WTC11 (cell line): Measurements from ENCODE around the gene DDRGK1. TPM values are rescaled to one million over a fixed set of nuclear protein-coding genes. Genes with fewer than 3 reads are reported as not detected.

Experiments
- ATAC-seq: fragments of 200-7000 bp; cut with Tn5 transposase; 2 replicates; pipeline ENCODE4 v1.10.0; 2021; ENCODE audit warnings: mild to moderate bottlenecking, moderate library complexity
- CTCF ChIA-PET: fragments of 300-600 bp; sonication (Branson Sonifier 250); formaldehyde crosslinking; loops from one replicate; lab custom pipeline; 2021; ENCODE audit warnings: antibody characterized with exemption; lab: Charles Lee
- POLR2A ChIA-PET: fragments of 350-600 bp; sonication (Branson Sonifier 250); formaldehyde crosslinking; loops from one replicate; lab custom pipeline; 2021; ENCODE audit warnings: antibody characterized with exemption; lab: Charles Lee
- DNase-seq: peaks from one replicate; pipeline ENCODE4 v3.0.0; 2021; ENCODE audit warnings: low spot score
- H3K27ac Mint-ChIP-seq: 2 replicates; pipeline ENCODE4 v1.8.0; 2021; ENCODE audit warnings: mixed read lengths
- H3K27me3 Mint-ChIP-seq: 2 replicates; pipeline ENCODE4 v1.8.0; 2021; ENCODE audit warnings: low read depth, mild to moderate bottlenecking, moderate library complexity, mixed read lengths
- H3K36me3 Mint-ChIP-seq: 2 replicates; pipeline ENCODE4 v1.8.0; 2021; ENCODE audit warnings: mixed read lengths
- H3K4me1 Mint-ChIP-seq: 2 replicates; pipeline ENCODE4 v1.8.0; 2022; ENCODE audit warnings: mixed read lengths
- H3K4me3 Mint-ChIP-seq: 2 replicates; pipeline ENCODE4 v1.8.0; 2021; ENCODE audit warnings: mild to moderate bottlenecking, moderate library complexity, mixed read lengths
- H3K9me3 Mint-ChIP-seq: 2 replicates; pipeline ENCODE4 v1.8.0; 2021; ENCODE audit warnings: mixed read lengths
- ELF4 ChIP-seq: sonication (generic); formaldehyde crosslinking; IDR thresholded peaks from 2 replicates; pipeline ENCODE4 v1.8.1; 2022; ENCODE audit warnings: low read depth, mild to moderate bottlenecking, moderate library complexity, missing genetic modification reagents
- EMX1 ChIP-seq: fragments of 250-450 bp; sonication (Bioruptor Pico); IDR thresholded peaks from 2 replicates; pipeline ENCODE4 v1.8.0; 2021; ENCODE audit warnings: mild to moderate bottlenecking
- GTF2I ChIP-seq: fragments of 250-450 bp; sonication (Bioruptor Pico); conservative IDR thresholded peaks from 2 replicates; pipeline ENCODE4 v1.4.0; 2021; ENCODE audit warnings: mild to moderate bottlenecking
- HMGA2 ChIP-seq: fragments of 250-450 bp; sonication (Bioruptor Pico); IDR thresholded peaks from 2 replicates; pipeline ENCODE4 v1.4.0; 2021; ENCODE audit warnings: mild to moderate bottlenecking, moderate library complexity
- MXD4 ChIP-seq: fragments of 250-450 bp; sonication (Bioruptor Pico); IDR thresholded peaks from 2 replicates; pipeline ENCODE4 v1.8.0; 2021; ENCODE audit warnings: mild to moderate bottlenecking, moderate library complexity, borderline replicate concordance
- MYBL2 ChIP-seq: sonication (generic); formaldehyde crosslinking; IDR thresholded peaks from 2 replicates; pipeline ENCODE4 v1.8.1; 2023; ENCODE audit warnings: mild to moderate bottlenecking, moderate library complexity, missing genetic modification reagents
- NFE2L1 ChIP-seq: sonication (generic); formaldehyde crosslinking; IDR thresholded peaks from 2 replicates; pipeline ENCODE4 v1.8.1; 2023; ENCODE audit warnings: missing genetic modification reagents
- ZNF232 ChIP-seq: sonication (generic); formaldehyde crosslinking; IDR thresholded peaks from 2 replicates; pipeline ENCODE4 v1.8.0; 2022; ENCODE audit warnings: mild to moderate bottlenecking, missing genetic modification reagents
- total RNA-seq: library from RNA; stranded (reverse); gene quantifications from 3 replicates; pipeline ENCODE4 v1.2.3, GENCODE V29; 2021
- TF ChIP-seq, protein P1 (sequence below): sonication (generic); formaldehyde crosslinking; IDR thresholded peaks from 2 replicates; pipeline ENCODE4 v1.8.1; 2023; ENCODE audit warnings: mild to moderate bottlenecking, moderate library complexity, missing genetic modification reagents
- TF ChIP-seq, protein P2 (sequence below): sonication (generic); formaldehyde crosslinking; IDR thresholded peaks from 2 replicates; pipeline ENCODE4 v1.8.0; 2022; ENCODE audit warnings: mild to moderate bottlenecking, missing genetic modification reagents
- TF ChIP-seq, protein P3 (sequence below): sonication (generic); formaldehyde crosslinking; IDR thresholded peaks from 2 replicates; pipeline ENCODE4 v1.8.1; 2022; ENCODE audit warnings: mild to moderate bottlenecking, moderate library complexity, missing genetic modification reagents
- TF ChIP-seq, protein P4 (sequence below): fragments of 250-450 bp; sonication (Bioruptor Pico); IDR thresholded peaks from 2 replicates; pipeline ENCODE4 v1.9.0; 2021; ENCODE audit warnings: moderate library complexity, mild to moderate bottlenecking, inconsistent platforms, borderline replicate concordance
- TF ChIP-seq, protein P5 (sequence below): sonication (generic); formaldehyde crosslinking; IDR thresholded peaks from 2 replicates; pipeline ENCODE4 v1.8.1; 2022; ENCODE audit warnings: mild to moderate bottlenecking, missing genetic modification reagents, moderate library complexity, borderline replicate concordance
- TF ChIP-seq, protein P6 (sequence below): sonication (generic); formaldehyde crosslinking; IDR thresholded peaks from 2 replicates; pipeline ENCODE4 v1.8.1; 2022; ENCODE audit warnings: low read depth, mild to moderate bottlenecking, moderate library complexity, missing genetic modification reagents, borderline replicate concordance
- TF ChIP-seq, protein P7 (sequence below): sonication (generic); formaldehyde crosslinking; IDR thresholded peaks from 2 replicates; pipeline ENCODE4 v1.8.0; 2022; ENCODE audit warnings: mild to moderate bottlenecking, missing genetic modification reagents

Gene DDRGK1
- total RNA-seq, 1 experiment from 2014 or later = 46.4 TPM

DNA sequence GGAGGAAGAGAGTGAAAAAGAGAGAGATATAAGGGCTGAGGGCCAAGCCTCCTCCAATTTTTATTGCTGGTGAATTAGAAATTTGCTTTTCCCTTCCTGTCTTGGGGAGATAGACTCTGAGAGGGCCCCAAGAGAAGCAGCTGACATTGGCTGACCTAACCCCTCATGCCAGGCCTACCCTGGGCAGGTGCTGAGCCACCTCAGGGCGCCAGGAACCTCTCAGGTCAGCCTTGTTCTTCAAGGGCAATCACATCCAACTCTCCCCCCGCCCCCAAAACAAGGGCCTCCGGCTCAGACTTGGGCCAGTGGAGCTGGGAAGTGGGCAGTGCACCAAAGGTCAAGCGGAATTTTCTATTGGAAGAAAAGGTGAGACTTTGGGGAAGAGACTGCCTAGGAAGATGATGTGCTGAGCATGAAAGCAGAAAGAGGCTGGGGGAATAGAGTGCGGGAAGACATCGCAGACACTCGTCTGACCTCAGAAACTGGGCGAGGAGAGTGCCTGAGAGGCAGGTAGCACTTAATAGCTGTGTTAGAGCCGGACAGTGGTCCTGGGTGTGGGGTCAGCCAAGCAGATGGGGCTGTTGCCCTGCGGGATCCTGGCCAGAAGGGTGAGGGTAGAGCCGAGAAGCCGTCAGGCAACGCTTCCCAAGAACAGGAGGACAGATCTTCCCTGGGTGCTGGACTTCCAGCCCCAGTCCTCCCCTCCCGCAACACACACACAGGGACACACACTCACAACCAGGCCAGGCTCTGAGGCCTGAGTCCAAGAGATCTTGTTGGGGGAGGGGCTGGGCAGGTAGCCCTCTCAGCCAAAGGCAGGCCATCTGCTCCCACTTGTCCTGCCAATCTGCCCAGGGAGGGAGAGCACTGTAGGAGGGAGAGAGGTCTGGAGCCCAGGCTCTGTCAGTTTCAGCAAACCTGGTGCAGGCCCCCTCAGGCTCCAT lies 41.1 kb downstream of the DDRGK1 start:
- ChIA-PET CTCF (interaction anchor here (1.2 kb wide), 1 partner anchor 12 kb away, joined by 5 read pairs; no protein-coding TSS in a partner anchor), POLR2A (no interaction called here)
- peaks cover 23% of the 10 kb centered on the region for H3K4me1 Mint-ChIP-seq
- no peak for TF ChIP-seq GTF2I (CRISPR knock-in tag)
- no peak for TF ChIP-seq ZNF232 (CRISPR knock-in tag)
- TF ChIP-seq, protein P1, sequence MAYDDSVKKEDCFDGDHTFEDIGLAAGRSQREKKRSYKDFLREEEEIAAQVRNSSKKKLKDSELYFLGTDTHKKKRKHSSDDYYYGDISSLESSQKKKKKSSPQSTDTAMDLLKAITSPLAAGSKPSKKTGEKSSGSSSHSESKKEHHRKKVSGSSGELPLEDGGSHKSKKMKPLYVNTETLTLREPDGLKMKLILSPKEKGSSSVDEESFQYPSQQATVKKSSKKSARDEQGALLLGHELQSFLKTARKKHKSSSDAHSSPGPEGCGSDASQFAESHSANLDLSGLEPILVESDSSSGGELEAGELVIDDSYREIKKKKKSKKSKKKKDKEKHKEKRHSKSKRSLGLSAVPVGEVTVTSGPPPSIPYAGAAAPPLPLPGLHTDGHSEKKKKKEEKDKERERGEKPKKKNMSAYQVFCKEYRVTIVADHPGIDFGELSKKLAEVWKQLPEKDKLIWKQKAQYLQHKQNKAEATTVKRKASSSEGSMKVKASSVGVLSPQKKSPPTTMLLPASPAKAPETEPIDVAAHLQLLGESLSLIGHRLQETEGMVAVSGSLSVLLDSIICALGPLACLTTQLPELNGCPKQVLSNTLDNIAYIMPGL = no peak
- no peak for TF ChIP-seq MYBL2 (CRISPR knock-in tag)
- TF ChIP-seq, protein P2, sequence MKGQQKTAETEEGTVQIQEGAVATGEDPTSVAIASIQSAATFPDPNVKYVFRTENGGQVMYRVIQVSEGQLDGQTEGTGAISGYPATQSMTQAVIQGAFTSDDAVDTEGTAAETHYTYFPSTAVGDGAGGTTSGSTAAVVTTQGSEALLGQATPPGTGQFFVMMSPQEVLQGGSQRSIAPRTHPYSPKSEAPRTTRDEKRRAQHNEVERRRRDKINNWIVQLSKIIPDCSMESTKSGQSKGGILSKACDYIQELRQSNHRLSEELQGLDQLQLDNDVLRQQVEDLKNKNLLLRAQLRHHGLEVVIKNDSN (CRISPR knock-in tag) = no peak
- TF ChIP-seq, protein P3, sequence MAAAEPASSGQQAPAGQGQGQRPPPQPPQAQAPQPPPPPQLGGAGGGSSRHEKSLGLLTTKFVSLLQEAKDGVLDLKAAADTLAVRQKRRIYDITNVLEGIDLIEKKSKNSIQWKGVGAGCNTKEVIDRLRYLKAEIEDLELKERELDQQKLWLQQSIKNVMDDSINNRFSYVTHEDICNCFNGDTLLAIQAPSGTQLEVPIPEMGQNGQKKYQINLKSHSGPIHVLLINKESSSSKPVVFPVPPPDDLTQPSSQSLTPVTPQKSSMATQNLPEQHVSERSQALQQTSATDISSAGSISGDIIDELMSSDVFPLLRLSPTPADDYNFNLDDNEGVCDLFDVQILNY (CRISPR knock-in tag) = no peak
- no peak for TF ChIP-seq MXD4 (CRISPR knock-in tag)
- TF ChIP-seq, protein P4, sequence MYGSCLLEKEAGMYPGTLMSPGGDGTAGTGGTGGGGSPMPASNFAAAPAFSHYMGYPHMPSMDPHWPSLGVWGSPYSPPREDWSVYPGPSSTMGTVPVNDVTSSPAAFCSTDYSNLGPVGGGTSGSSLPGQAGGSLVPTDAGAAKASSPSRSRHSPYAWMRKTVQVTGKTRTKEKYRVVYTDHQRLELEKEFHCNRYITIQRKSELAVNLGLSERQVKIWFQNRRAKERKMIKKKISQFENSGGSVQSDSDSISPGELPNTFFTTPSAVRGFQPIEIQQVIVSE (CRISPR knock-in tag) = no peak
- TF ChIP-seq, protein P5, sequence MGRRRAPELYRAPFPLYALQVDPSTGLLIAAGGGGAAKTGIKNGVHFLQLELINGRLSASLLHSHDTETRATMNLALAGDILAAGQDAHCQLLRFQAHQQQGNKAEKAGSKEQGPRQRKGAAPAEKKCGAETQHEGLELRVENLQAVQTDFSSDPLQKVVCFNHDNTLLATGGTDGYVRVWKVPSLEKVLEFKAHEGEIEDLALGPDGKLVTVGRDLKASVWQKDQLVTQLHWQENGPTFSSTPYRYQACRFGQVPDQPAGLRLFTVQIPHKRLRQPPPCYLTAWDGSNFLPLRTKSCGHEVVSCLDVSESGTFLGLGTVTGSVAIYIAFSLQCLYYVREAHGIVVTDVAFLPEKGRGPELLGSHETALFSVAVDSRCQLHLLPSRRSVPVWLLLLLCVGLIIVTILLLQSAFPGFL = no peak
- TF ChIP-seq, protein P6, sequence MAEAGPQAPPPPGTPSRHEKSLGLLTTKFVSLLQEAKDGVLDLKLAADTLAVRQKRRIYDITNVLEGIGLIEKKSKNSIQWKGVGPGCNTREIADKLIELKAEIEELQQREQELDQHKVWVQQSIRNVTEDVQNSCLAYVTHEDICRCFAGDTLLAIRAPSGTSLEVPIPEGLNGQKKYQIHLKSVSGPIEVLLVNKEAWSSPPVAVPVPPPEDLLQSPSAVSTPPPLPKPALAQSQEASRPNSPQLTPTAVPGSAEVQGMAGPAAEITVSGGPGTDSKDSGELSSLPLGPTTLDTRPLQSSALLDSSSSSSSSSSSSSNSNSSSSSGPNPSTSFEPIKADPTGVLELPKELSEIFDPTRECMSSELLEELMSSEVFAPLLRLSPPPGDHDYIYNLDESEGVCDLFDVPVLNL = no peak
- TF ChIP-seq HMGA2 (CRISPR knock-in tag) = no peak
- no peak for TF ChIP-seq NFE2L1 (CRISPR knock-in tag)
- no peak for TF ChIP-seq ELF4
- no peak for TF ChIP-seq EMX1 (CRISPR knock-in tag)
- TF ChIP-seq, protein P7, sequence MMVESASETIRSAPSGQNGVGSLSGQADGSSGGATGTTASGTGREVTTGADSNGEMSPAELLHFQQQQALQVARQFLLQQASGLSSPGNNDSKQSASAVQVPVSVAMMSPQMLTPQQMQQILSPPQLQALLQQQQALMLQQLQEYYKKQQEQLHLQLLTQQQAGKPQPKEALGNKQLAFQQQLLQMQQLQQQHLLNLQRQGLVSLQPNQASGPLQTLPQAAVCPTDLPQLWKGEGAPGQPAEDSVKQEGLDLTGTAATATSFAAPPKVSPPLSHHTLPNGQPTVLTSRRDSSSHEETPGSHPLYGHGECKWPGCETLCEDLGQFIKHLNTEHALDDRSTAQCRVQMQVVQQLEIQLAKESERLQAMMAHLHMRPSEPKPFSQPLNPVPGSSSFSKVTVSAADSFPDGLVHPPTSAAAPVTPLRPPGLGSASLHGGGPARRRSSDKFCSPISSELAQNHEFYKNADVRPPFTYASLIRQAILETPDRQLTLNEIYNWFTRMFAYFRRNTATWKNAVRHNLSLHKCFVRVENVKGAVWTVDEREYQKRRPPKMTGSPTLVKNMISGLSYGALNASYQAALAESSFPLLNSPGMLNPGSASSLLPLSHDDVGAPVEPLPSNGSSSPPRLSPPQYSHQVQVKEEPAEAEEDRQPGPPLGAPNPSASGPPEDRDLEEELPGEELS (CRISPR knock-in tag) = no peak
- no peak overlapping the region for H3K4me3 Mint-ChIP-seq
- ATAC-seq (no peak), DNase-seq (no peak)
- H3K36me3 Mint-ChIP-seq = peaks cover 2% of the 10 kb centered on the region
- H3K27me3 Mint-ChIP-seq = no peaks in the 10 kb centered on the region
- peak overlapping the region; percentile 53; the same call in 1 of the 2 replicates for H3K27ac Mint-ChIP-seq
- no peaks in the 10 kb centered on the region; the same call in 1 of the 2 replicates for H3K9me3 Mint-ChIP-seq
